Gastrocnemius medialis (tissue), 4 donors: Measurements from ENCODE around the gene FBXL19. TPM values are rescaled to one million over a fixed set of nuclear protein-coding genes. Genes with fewer than 3 reads are reported as not detected.

ENCODE experiments used
- ATAC-seq, 2 donors: fragments of 150-250 bp; one replicate each; pipeline ENCODE4 v1.9.1; 2016
- DNase-seq, 2 donors: peaks; one replicate each; pipeline ENCODE4 v3.0.0-alpha.2; 2019
- H3K27ac ChIP-seq, 4 donors: fragments of 200-600 bp; sonication (generic); 1 replicate in 1 of 4; 2 replicates in 3 of 4; pipeline ENCODE4 v1.5.1; 2016 to 2018; ENCODE audit warnings: mild to moderate bottlenecking in 2 of 4, moderate library complexity in 1 of 4
- H3K27me3 ChIP-seq, 3 donors: fragments of 200-600 bp; sonication (generic) in 2 of 3; 1 replicate in 1 of 3; 2 replicates in 2 of 3; pipeline versions ENCODE4 v1.5.1 to v1.6.0; 2016 to 2019; ENCODE audit warnings: mild to moderate bottlenecking in 1 of 3, moderate library complexity in 1 of 3
- H3K36me3 ChIP-seq, 2 donors: fragments of 200-600 bp; sonication (generic) in 1 of 2; one replicate each; pipeline ENCODE4 v1.5.1; 2017 to 2018
- H3K4me1 ChIP-seq, 2 donors: fragments of 200-600 bp; sonication (generic) in 1 of 2; one replicate each; pipeline ENCODE4 v1.5.1; 2016 to 2017; ENCODE audit warnings: mild to moderate bottlenecking in 2 of 2
- H3K4me3 ChIP-seq, 4 donors: fragments of 200-600 bp; sonication (generic) in 3 of 4; 1 replicate in 1 of 4; 2 replicates in 3 of 4; pipeline ENCODE4 v1.5.1; 2016 to 2019; ENCODE audit warnings: mild to moderate bottlenecking in 2 of 4
- H3K9me3 ChIP-seq, 3 donors: fragments of 200-600 bp; sonication (generic) in 2 of 3; 1 replicate in 1 of 3; 2 replicates in 2 of 3; pipeline ENCODE4 v1.5.1; 2016 to 2019
- POLR2A ChIP-seq, 2 donors: fragments of 450-650 bp; IDR thresholded peaks; one replicate each; pipeline ENCODE4 v1.6.1; 2017; ENCODE audit warnings: antibody characterized with exemption in 2 of 2, mild to moderate bottlenecking in 2 of 2, moderate library complexity in 2 of 2
- in situ Hi-C, 4 donors: fragments of 200-750 bp; cut with MboI; loops; one replicate each; pipeline versions ENCODE4 v1.15.0 to v1.8.0; 2017; ENCODE audit warnings: low sequenced_read_pairs in 4 of 4
- intact Hi-C: fragments of 100-400 bp; cut with DNase I; formaldehyde crosslinking; loops from one replicate; pipeline ENCODE4 v1.15.1; 2023; ENCODE audit warnings: low total_unique reads
- total RNA-seq, 4 donors: library from RNA; depleted of rRNA; stranded (reverse); fragments of >200 nt; gene quantifications; one replicate each; pipeline versions ENCODE4 v1.1.0 to v1.2.3, GENCODE V29; 2016
- TF ChIP-seq, protein P1 (sequence below), 5 experiments: fragments of 450-650 bp in 3 of 5; fragments of 200-600 bp in 2 of 5; sonication (generic) in 2 of 5; IDR thresholded peaks in 4 of 5; conservative IDR thresholded peaks in 1 of 5; 1 replicate in 4 of 5; 2 replicates in 1 of 5; pipeline ENCODE4 v1.5.1; 2016 to 2019; ENCODE audit warnings: antibody characterized with exemption in 5 of 5, mild to moderate bottlenecking in 3 of 5, moderate library complexity in 3 of 5

FBXL19 gene
- total RNA-seq, 4 donors from 2014 or later, result 3.4 to 7.9 (median 4.8) TPM

DNA sequence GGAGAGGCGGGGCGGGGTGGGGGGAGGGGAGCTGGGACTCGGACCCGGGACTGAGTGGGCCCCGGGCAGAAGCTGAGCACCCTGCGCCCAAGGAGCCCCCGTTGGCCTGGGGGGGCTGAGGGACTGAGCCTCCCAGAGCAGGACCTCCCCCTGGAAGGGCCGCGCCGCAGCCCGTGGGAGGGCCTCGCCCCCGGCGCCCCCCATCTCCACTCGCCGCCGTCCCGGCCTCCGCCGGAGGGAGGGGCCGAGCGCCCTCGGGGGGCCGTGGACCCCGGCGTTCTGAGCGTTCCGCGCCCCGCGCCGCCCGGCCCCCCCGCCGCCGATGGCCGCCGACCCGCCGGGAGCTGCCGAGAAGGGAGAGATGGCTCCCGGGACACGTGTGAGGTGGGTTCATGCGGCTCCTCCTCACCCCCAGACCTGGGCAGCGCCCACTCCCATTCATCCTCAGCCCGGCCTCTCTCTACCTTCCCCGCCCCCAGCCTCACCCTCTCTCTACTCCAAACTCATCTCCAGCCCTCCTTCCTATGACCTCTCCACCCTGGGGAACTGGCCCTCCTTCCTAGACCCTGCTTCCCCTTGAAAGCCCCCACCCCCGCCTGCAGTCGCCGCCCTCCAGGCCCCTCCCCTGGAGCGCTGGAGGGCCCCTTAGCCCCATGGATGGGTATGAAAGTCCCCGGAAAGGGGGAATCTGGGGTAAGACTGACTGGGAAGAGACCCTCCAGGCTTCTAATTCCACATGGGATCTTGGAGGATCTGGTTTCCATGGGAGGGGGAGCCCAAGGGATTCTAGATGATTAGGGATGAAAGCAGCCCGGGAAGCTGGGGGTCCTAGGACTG is 922 bp downstream of the FBXL19 start:
- Histone ChIP-seq H3K9me3 (no peaks in the 10 kb centered on the region), H3K27ac (peak overlapping the region; percentile 92 to 97 (median 96)), H3K4me3 (peak overlapping the region; percentile 74 to 93 (median 88)), H3K4me1 (peaks cover 11 to 16% of the 10 kb centered on the region in 2 donors), H3K36me3 (no peaks in the 10 kb centered on the region), H3K27me3 (no peaks in the 10 kb centered on the region)
- TF ChIP-seq POLR2A (IDR thresholded peaks at IDR 0.05), result no peak
- TF ChIP-seq, protein P1, sequence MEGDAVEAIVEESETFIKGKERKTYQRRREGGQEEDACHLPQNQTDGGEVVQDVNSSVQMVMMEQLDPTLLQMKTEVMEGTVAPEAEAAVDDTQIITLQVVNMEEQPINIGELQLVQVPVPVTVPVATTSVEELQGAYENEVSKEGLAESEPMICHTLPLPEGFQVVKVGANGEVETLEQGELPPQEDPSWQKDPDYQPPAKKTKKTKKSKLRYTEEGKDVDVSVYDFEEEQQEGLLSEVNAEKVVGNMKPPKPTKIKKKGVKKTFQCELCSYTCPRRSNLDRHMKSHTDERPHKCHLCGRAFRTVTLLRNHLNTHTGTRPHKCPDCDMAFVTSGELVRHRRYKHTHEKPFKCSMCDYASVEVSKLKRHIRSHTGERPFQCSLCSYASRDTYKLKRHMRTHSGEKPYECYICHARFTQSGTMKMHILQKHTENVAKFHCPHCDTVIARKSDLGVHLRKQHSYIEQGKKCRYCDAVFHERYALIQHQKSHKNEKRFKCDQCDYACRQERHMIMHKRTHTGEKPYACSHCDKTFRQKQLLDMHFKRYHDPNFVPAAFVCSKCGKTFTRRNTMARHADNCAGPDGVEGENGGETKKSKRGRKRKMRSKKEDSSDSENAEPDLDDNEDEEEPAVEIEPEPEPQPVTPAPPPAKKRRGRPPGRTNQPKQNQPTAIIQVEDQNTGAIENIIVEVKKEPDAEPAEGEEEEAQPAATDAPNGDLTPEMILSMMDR (IDR thresholded peaks at IDR 0.05 in 4 of 5, conservative IDR thresholded peaks at IDR 0.05 in 1 of 5), result no peak
- in situ Hi-C loops (loop anchor here in 1 of 4 donors (5.0 kb wide), 1 partner anchor 82 kb away; no protein-coding TSS in a partner anchor), intact Hi-C loops (no loop called here)
- DNase-seq (no peak), ATAC-seq (no peak)

DNA sequence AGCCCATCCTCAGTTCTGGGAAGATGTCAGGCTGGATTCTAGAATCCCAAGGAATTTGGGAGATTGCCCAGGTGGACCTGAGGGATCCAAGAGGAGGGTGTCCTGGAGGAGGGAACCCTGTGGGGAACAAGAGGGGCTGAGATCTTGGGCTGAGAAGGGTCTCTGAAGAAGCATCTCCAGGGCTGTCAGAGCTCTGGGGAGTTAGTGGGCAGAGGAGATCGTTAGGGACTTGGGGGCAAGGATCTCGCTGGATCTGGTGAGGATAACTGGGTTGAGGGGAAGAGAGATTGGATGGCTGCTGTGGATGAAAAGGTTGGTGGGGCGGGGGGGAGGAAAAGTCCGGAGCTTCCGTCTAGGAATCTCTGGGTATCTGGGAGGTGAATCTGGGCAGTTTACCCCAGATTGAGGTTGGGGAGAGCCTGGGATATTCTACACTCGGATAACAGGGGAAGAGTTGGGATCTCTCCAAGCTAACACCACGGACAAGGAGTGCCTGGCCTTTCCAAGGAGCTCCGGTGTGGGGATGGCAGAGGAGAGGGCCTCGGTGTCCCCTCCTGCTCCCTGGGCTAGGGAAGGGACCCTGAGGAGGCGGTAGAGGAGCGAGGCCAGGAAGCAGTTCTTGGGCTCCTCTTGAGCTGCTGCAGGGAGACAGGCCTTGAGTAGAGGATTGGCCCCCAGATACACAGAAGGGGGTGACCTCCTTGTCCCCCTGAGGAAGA is 1.7 kb downstream of the FBXL19 start:
- in situ Hi-C loops, result loop anchor here in 1 of 4 donors (5.0 kb wide), 1 partner anchor 83 kb away; no protein-coding TSS in a partner anchor
- peaks cover 11 to 16% of the 10 kb centered on the region in 2 donors for H3K4me1 ChIP-seq
- intact Hi-C loops, result no loop called here

DNA sequence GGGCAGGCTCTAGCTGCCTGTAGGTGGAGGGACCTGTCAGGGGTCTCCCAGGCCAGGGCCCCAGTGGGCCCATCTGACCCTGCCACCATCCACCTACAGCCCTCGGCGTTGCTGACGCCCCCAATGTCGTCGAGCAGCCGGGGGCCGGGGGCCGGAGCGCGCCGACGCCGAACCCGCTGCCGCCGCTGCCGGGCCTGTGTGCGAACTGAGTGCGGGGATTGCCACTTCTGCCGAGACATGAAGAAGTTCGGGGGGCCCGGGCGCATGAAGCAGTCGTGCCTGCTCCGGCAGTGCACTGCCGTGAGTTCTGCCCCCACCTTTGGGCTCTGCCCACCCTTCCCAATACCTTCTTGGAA is 2.2 kb downstream of the FBXL19 start:
- intact Hi-C loops, result no loop called here
- no peak overlapping the region for H3K4me3 ChIP-seq
- peaks cover 11 to 16% of the 10 kb centered on the region in 2 donors for H3K4me1 ChIP-seq
- no peak for DNase-seq
- TF ChIP-seq POLR2A (IDR thresholded peaks at IDR 0.05), result no peak
- TF ChIP-seq, protein P1 (IDR thresholded peaks at IDR 0.05 in 4 of 5, conservative IDR thresholded peaks at IDR 0.05 in 1 of 5), result no peak
- peaks cover 0 to 5% of the 10 kb centered on the region in 2 donors for H3K36me3 ChIP-seq
- in situ Hi-C loops, result no loop called here
- no peak for ATAC-seq
- H3K9me3 ChIP-seq, result no peaks in the 10 kb centered on the region
- H3K27ac ChIP-seq, result no peak overlapping the region
- H3K27me3 ChIP-seq, result no peaks in the 10 kb centered on the region

More for the DNA sequence above, 1.7 kb downstream of the FBXL19 start:
- TF ChIP-seq POLR2A (IDR thresholded peaks at IDR 0.05), result no peak
- TF ChIP-seq, protein P1 (IDR thresholded peaks at IDR 0.05 in 4 of 5, conservative IDR thresholded peaks at IDR 0.05 in 1 of 5), result no peak
- no peak for ATAC-seq
- H3K27me3 ChIP-seq, result no peaks in the 10 kb centered on the region
- no peak for DNase-seq
- no peak overlapping the region for H3K4me3 ChIP-seq
- H3K36me3 ChIP-seq, result no peaks in the 10 kb centered on the region
- H3K9me3 ChIP-seq, result no peaks in the 10 kb centered on the region
- peak overlapping the region in 2 of 4 donors; percentile 92 to 96 for H3K27ac ChIP-seq

DNA sequence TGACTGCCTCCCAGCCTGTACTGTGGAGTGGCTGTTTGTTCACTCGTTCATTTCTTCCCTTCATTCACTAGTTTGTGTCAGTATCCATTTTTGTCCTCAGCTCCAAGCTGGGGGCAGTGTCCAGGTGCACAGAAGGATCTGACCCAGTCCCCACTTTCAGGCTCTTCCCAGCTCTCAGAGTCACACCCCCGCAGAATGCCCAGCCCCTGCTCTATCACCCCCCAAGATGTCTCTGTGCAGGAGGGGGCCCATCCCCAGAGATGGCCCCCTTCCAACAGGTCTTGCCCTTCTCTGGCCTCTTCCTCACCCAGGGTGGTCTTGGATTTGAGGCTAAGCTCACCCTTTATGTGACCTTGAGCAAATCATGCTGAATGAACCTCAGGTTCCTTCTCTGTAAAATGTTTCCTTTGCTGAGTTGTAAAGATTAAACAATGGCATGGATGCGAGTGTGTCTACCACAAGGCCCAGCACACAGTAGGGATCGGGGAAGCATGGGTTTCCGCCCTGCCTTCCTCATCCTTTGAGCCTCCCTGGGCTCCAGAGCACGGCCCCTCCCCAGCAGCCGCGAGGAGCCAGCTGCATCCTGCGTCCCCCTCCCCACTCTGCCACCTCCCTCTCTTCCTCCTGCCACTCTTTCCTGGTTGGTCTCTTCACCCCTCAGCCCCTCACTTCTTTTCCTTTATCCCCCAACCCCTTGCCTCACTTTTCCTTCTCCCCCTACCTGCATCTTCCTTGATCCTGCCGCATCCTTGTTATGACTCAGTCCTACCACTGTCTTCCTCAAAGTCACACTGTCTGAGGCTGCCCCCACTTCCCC is 2.8 kb downstream of the FBXL19 start:
- H3K36me3 ChIP-seq, result peaks cover 0 to 7% of the 10 kb centered on the region in 2 donors
- DNase-seq (no peak), ATAC-seq (no peak)
- H3K4me3 ChIP-seq, result no peak overlapping the region
- H3K27me3 ChIP-seq, result no peaks in the 10 kb centered on the region
- no peaks in the 10 kb centered on the region for H3K9me3 ChIP-seq
- TF ChIP-seq, protein P1 (IDR thresholded peaks at IDR 0.05 in 4 of 5, conservative IDR thresholded peaks at IDR 0.05 in 1 of 5), result no peak
- no peak for TF ChIP-seq POLR2A (IDR thresholded peaks at IDR 0.05)
- H3K4me1 ChIP-seq, result peaks cover 9 to 16% of the 10 kb centered on the region in 2 donors
- in situ Hi-C loops (no loop called here), intact Hi-C loops (no loop called here)
- H3K27ac ChIP-seq, result no peak overlapping the region
